Esophagus squamous epithelium (tissue), 4 donors: ENCODE measurements around the gene NHEJ1.

Experiments used
- POLR2A ChIP-seq, 4 donors: fragments of 450-650 bp; IDR thresholded peaks; one replicate each; pipeline ENCODE4 v1.6.1; 2017; ENCODE audit warnings: antibody characterized with exemption in 4 of 4, mild to moderate bottlenecking in 4 of 4, moderate library complexity in 3 of 4
- TF ChIP-seq, protein P1 (sequence below), 6 experiments: fragments of 450-650 bp in 4 of 6; fragments of 200-600 bp in 2 of 6; sonication (generic) in 2 of 6; IDR thresholded peaks; one replicate each; pipeline ENCODE4 v1.5.1; 2016 to 2019; ENCODE audit warnings: antibody characterized with exemption in 6 of 6, mild to moderate bottlenecking in 4 of 6, moderate library complexity in 4 of 6

DNA sequence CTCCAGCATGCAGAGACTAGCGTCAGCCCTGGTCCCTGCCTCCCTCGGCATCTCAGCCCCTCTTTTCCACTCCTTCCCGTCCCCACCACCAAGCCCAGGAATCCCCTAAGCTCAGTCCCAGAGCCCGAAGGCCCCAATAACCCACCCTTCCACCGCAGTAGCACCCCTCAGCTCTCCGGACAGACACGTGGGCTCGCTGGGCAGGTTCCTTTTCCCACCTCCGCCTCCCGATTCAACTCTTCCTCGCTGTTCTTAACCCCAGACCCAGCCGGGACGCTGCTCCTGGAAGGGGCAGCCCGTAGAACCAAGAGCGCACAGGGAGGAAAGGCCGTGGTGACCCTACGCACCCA lies 101.3 kb downstream of the NHEJ1 start:
- TF ChIP-seq, protein P1, sequence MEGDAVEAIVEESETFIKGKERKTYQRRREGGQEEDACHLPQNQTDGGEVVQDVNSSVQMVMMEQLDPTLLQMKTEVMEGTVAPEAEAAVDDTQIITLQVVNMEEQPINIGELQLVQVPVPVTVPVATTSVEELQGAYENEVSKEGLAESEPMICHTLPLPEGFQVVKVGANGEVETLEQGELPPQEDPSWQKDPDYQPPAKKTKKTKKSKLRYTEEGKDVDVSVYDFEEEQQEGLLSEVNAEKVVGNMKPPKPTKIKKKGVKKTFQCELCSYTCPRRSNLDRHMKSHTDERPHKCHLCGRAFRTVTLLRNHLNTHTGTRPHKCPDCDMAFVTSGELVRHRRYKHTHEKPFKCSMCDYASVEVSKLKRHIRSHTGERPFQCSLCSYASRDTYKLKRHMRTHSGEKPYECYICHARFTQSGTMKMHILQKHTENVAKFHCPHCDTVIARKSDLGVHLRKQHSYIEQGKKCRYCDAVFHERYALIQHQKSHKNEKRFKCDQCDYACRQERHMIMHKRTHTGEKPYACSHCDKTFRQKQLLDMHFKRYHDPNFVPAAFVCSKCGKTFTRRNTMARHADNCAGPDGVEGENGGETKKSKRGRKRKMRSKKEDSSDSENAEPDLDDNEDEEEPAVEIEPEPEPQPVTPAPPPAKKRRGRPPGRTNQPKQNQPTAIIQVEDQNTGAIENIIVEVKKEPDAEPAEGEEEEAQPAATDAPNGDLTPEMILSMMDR (IDR thresholded peaks at IDR 0.05), result no peak
- no peak for TF ChIP-seq POLR2A (IDR thresholded peaks at IDR 0.05)
